Activated CD4-positive, alpha-beta T cell treated with anti-CD3 and anti-CD28 coated beads for 36 hours (primary cell): Measurements from ENCODE around the gene RBM23. TPM values are rescaled to one million over a fixed set of nuclear protein-coding genes. Genes with fewer than 3 reads are reported as not detected.

Experiments
- ATAC-seq: fragments of 200-7000 bp; cut with Tn5 transposase; one replicate; pipeline ENCODE4 v1.10.0; 2021; ENCODE audit warnings: mild to moderate bottlenecking, moderate library complexity
- CTCF ChIA-PET: fragments of 350-600 bp; sonication (Branson Sonifier 250); formaldehyde crosslinking; loops from one replicate; lab custom pipeline; 2021; ENCODE audit warnings: antibody characterized with exemption; lab: Charles Lee
- POLR2A ChIA-PET: fragments of 350-600 bp; sonication (Branson Sonifier 250); formaldehyde crosslinking; loops from one replicate; lab custom pipeline; 2021; ENCODE audit warnings: antibody characterized with exemption, inconsistent platforms; lab: Charles Lee
- DNase-seq: peaks from one replicate; pipeline ENCODE4 v3.0.0-alpha.2; 2020
- H3K27ac Mint-ChIP-seq: one replicate; pipeline ENCODE4 v1.8.0; 2021; ENCODE audit warnings: mixed read lengths
- H3K27me3 Mint-ChIP-seq: one replicate; pipeline ENCODE4 v1.8.0; 2021; ENCODE audit warnings: mixed read lengths
- H3K36me3 Mint-ChIP-seq: one replicate; pipeline ENCODE4 v1.8.0; 2021; ENCODE audit warnings: low read depth, mixed read lengths
- H3K4me1 Mint-ChIP-seq: one replicate; pipeline ENCODE4 v1.8.0; 2021; ENCODE audit warnings: mixed read lengths
- H3K4me3 Mint-ChIP-seq: one replicate; pipeline ENCODE4 v1.8.0; 2021; ENCODE audit warnings: mild to moderate bottlenecking, moderate library complexity, mixed read lengths
- H3K9me3 Mint-ChIP-seq: one replicate; pipeline ENCODE4 v1.8.0; 2021; ENCODE audit warnings: low read depth, mixed read lengths
- intact Hi-C, 2 experiments: fragments of 100-400 bp; cut with DNase I in 1 of 2; cut with micrococcal nuclease in 1 of 2; formaldehyde crosslinking; loops; one replicate each; pipeline versions ENCODE4 v1.14.2 to v1.15.1; 2022 to 2024; cut with DNase I, micrococcal nuclease
- total RNA-seq, 2 experiments: library from RNA; stranded (reverse); gene quantifications; one replicate each; pipeline ENCODE4 v1.2.3, GENCODE V29; 2021

RBM23 gene
- total RNA-seq, 2 experiments from 2014 or later, result 61.6 to 68.6 TPM

DNA sequence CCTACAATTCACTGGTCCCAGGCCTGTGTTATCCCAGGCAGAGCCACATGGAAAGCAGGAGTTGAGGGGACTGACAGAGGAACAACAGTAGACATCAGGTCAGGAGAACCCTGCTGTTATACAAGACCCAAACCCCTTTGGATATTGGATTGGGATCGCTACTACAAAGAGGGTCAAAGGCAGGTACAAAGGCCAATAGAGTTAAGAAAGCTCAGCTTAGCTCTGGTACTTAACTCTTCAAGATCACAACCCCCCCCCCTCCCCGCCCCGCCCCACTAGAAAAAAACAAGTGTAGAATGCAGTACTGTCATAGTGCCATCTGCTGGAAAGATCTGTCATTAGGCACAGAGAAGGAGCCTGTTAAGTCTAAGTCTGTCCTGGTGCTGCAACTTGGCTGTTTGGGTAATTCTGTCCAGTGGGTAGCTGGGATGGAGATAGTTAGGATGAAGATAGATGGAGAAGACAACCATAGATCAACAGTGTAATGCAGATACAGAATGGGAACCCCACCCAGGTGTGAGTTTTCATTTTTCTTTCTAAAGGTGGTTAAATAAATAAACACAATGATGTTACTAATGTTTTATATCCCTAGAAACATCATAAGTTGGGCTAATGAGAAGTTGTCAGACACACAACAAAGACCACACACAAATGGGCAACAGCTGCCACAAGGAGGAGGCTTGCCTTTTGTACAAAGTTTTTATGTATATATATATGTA is 18.7 kb downstream of the RBM23 start:
- H3K27ac Mint-ChIP-seq, result peak overlapping the region; percentile 0
- no peaks in the 10 kb centered on the region for H3K27me3 Mint-ChIP-seq
- intact Hi-C loops, result loop anchor here (1.0 kb wide), 3 partner anchors 28 to 330 kb away; no protein-coding TSS in a partner anchor
- no peak overlapping the region for H3K4me3 Mint-ChIP-seq
- H3K4me1 Mint-ChIP-seq, result peaks cover 16% of the 10 kb centered on the region
- peaks cover 45% of the 10 kb centered on the region for H3K36me3 Mint-ChIP-seq
- CTCF ChIA-PET, result interaction anchor here (0.5 to 8.3 kb wide), 26 partner anchors 11 to 1031 kb away, joined by 3 to 71 read pairs (median 4); partner anchors contain the start of genes DAD1, LRP10, RBM23 and REM2
- POLR2A ChIA-PET, result interaction anchor here (0.5 kb wide), 1 partner anchor 309 kb away, joined by 3 read pairs; no protein-coding TSS in a partner anchor
- peak; percentile 69 for ATAC-seq
- peak; percentile 57 for DNase-seq
- H3K9me3 Mint-ChIP-seq, result no peaks in the 10 kb centered on the region

GRCh38 chr14:22898302-22899090 is 20.5 kb downstream of the RBM23 start:
- DNase-seq (peak; percentile 52), ATAC-seq (peak; percentile 96)
- Mint-ChIP-seq H3K36me3 (peaks cover 29% of the 10 kb centered on the region), H3K27ac (peak overlapping the region; percentile 77), H3K27me3 (no peaks in the 10 kb centered on the region), H3K4me3 (no peak overlapping the region), H3K9me3 (no peaks in the 10 kb centered on the region), H3K4me1 (peaks cover 16% of the 10 kb centered on the region)
- intact Hi-C loops, result no loop called here
- CTCF ChIA-PET, result interaction anchor here (0.5 to 8.3 kb wide), 5 partner anchors 11 to 136 kb away, joined by 3 to 71 read pairs (median 4); partner anchors contain the start of gene LRP10
- POLR2A ChIA-PET, result interaction anchor here (0.6 kb wide), 1 partner anchor 41 kb away, joined by 4 read pairs; no protein-coding TSS in a partner anchor

GRCh38 chr14:22897357-22897756 is 21.6 kb downstream of the RBM23 start:
- no peaks in the 10 kb centered on the region for H3K9me3 Mint-ChIP-seq
- ChIA-PET POLR2A (no interaction called here), CTCF (interaction anchor here (1.8 to 8.3 kb wide), 3 partner anchors 10 to 327 kb away, joined by 8 to 71 read pairs (median 13); no protein-coding TSS in a partner anchor)
- H3K27me3 Mint-ChIP-seq, result no peaks in the 10 kb centered on the region
- intact Hi-C loops, result no loop called here
- DNase-seq (no peak), ATAC-seq (no peak)
- peaks cover 16% of the 10 kb centered on the region for H3K4me1 Mint-ChIP-seq
- H3K27ac Mint-ChIP-seq, result no peak overlapping the region
- H3K4me3 Mint-ChIP-seq, result no peak overlapping the region
- peaks cover 23% of the 10 kb centered on the region for H3K36me3 Mint-ChIP-seq

GRCh38 chr14:22896760-22897159 is 22.2 kb downstream of the RBM23 start:
- Mint-ChIP-seq H3K4me3 (no peak overlapping the region), H3K36me3 (peaks cover 19% of the 10 kb centered on the region), H3K4me1 (peaks cover 16% of the 10 kb centered on the region), H3K27ac (no peak overlapping the region), H3K9me3 (no peaks in the 10 kb centered on the region), H3K27me3 (no peaks in the 10 kb centered on the region)
- intact Hi-C loops, result no loop called here
- ChIA-PET POLR2A (interaction anchor here (1.0 kb wide), 1 partner anchor 20 kb away, joined by 5 read pairs; no protein-coding TSS in a partner anchor), CTCF (interaction anchor here (0.9 to 8.3 kb wide), 6 partner anchors 9 to 327 kb away, joined by 3 to 71 read pairs (median 8); partner anchors contain the start of genes AJUBA and REM2)
- ATAC-seq, result no peak
- DNase-seq, result no peak

- no peak for DNase-seq
- ChIA-PET CTCF (interaction anchor here (0.7 to 8.3 kb wide), 9 partner anchors 9 to 424 kb away, joined by 3 to 71 read pairs (median 3); partner anchors contain the start of genes AJUBA and REM2), POLR2A (interaction anchor here (0.5 to 1.0 kb wide), 4 partner anchors 20 to 250 kb away, joined by 3 to 5 read pairs (median 4); no protein-coding TSS in a partner anchor)
- no peak overlapping the region for H3K27ac Mint-ChIP-seq
- no peak for ATAC-seq
- intact Hi-C loops, result no loop called here
- H3K4me3 Mint-ChIP-seq, result no peak overlapping the region
- peaks cover 15% of the 10 kb centered on the region for H3K36me3 Mint-ChIP-seq
- H3K4me1 Mint-ChIP-seq, result peaks cover 16% of the 10 kb centered on the region
- no peaks in the 10 kb centered on the region for H3K27me3 Mint-ChIP-seq
- no peaks in the 10 kb centered on the region for H3K9me3 Mint-ChIP-seq
Observed at GRCh38 chr14:22896356-22896755, 22.6 kb downstream of the RBM23 start.

DNA sequence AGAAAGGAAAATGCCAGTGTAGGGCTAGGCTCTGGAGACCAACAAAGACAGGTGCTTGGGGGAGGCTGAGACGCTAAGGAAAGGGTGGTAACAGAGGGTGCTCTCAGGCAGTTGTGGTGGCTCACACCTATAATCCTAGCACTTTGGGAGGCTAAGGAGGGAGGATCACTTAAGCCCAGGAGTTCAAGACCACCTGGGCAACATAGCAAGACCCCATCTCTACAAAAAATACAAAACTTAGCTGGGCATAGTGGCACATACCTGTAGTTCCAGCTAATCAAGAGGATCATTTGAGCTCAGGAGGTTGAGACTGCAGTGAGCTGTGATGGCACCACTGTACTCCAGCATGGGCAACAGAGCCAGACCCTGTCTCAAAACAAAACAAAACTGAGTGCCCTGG is 23.5 kb downstream of the RBM23 start:
- POLR2A ChIA-PET, result no interaction called here
- H3K9me3 Mint-ChIP-seq, result no peaks in the 10 kb centered on the region
- peaks cover 14% of the 10 kb centered on the region for H3K4me1 Mint-ChIP-seq
- DNase-seq (no peak), ATAC-seq (no peak)
- intact Hi-C loops, result no loop called here
- H3K4me3 Mint-ChIP-seq, result no peak overlapping the region
- H3K27me3 Mint-ChIP-seq, result no peaks in the 10 kb centered on the region
- H3K27ac Mint-ChIP-seq, result no peak overlapping the region
- CTCF ChIA-PET, result interaction anchor here (0.6 to 8.3 kb wide), 10 partner anchors 8 to 325 kb away, joined by 3 to 71 read pairs (median 4); partner anchors contain the start of gene REM2
- H3K36me3 Mint-ChIP-seq, result peaks cover 8% of the 10 kb centered on the region

DNA sequence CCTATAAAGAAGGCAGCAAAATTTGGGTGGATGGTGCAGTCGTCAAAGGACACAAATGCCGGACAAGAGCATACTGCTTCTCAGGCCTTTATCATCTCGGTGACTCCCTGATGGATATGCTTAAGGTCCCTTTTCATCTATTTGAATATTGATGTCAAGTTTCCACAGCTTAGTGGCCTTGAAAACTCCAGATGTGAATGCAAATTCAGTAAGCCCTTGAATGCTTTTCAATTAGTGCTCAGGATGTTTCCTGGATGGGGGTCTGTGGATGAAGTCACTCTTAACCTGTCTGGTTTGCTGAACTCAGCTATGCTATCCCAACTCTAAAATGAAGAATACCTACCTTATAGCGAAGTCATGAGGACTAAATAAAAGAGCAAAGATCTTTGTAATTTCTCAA is 25.2 kb downstream of the RBM23 start:
- H3K36me3 Mint-ChIP-seq, result peaks cover 5% of the 10 kb centered on the region
- ChIA-PET POLR2A (no interaction called here), CTCF (interaction anchor here (0.6 to 1.9 kb wide), 3 partner anchors 8 to 1063 kb away, joined by 3 to 7 read pairs (median 3); no protein-coding TSS in a partner anchor)
- no peak for ATAC-seq
- no peaks in the 10 kb centered on the region for H3K27me3 Mint-ChIP-seq
- intact Hi-C loops, result no loop called here
- H3K4me3 Mint-ChIP-seq, result no peak overlapping the region
- H3K9me3 Mint-ChIP-seq, result no peaks in the 10 kb centered on the region
- H3K4me1 Mint-ChIP-seq, result peaks cover 19% of the 10 kb centered on the region
- DNase-seq, result no peak
- H3K27ac Mint-ChIP-seq, result no peak overlapping the region

DNA sequence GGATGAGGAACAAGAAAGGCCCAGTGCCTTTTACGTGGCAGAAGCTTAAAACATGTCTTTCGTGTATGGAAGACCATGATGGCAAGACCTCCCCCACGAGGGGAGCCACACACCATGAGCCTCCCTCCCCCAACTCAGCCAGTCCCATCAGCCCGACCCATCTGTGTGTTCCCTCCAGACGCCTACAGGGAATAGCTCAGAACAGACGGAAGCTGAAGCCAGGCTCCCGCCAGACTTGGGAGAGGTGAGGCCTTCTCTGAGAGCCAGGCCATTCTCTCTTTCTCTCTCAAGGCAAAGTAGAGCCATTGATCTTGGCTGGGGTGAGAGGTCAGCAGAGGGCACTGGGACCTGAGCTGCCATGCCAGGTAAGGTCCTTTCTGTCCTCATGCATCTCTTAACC is 26.5 kb downstream of the RBM23 start:
- no peaks in the 10 kb centered on the region for H3K9me3 Mint-ChIP-seq
- no peak for DNase-seq

GRCh38 chr14:22890416-22890815 is 28.5 kb downstream of the RBM23 start:
- intact Hi-C loops, result no loop called here
- DNase-seq (no peak), ATAC-seq (no peak)
- Mint-ChIP-seq H3K9me3 (no peaks in the 10 kb centered on the region), H3K27ac (no peak overlapping the region), H3K36me3 (peaks cover 2% of the 10 kb centered on the region), H3K4me1 (peaks cover 29% of the 10 kb centered on the region), H3K4me3 (no peak overlapping the region), H3K27me3 (peaks cover 2% of the 10 kb centered on the region)
- CTCF ChIA-PET, result interaction anchor here (0.7 to 10.6 kb wide), 7 partner anchors 9 to 320 kb away, joined by 4 to 111 read pairs (median 6); partner anchors contain the start of gene LRP10
- POLR2A ChIA-PET, result interaction anchor here (0.6 to 1.0 kb wide), 2 partner anchors 20 to 64 kb away, joined by 3 read pairs; no protein-coding TSS in a partner anchor

More for the DNA sequence above, 26.5 kb downstream of the RBM23 start:
- ChIA-PET CTCF (interaction anchor here (0.6 to 1.9 kb wide), 6 partner anchors 9 to 1392 kb away, joined by 3 to 7 read pairs (median 3); no protein-coding TSS in a partner anchor), POLR2A (no interaction called here)
- ATAC-seq, result no peak
- H3K36me3 Mint-ChIP-seq, result peaks cover 2% of the 10 kb centered on the region
- intact Hi-C loops, result no loop called here
- H3K27me3 Mint-ChIP-seq, result no peaks in the 10 kb centered on the region
- peaks cover 18% of the 10 kb centered on the region for H3K4me1 Mint-ChIP-seq
- H3K4me3 Mint-ChIP-seq, result no peak overlapping the region
- H3K27ac Mint-ChIP-seq, result no peak overlapping the region

- intact Hi-C loops, result no loop called here
- Mint-ChIP-seq H3K27me3 (peaks cover 2% of the 10 kb centered on the region), H3K27ac (no peak overlapping the region), H3K36me3 (peaks cover 2% of the 10 kb centered on the region), H3K4me3 (no peak overlapping the region), H3K9me3 (no peaks in the 10 kb centered on the region), H3K4me1 (peaks cover 39% of the 10 kb centered on the region)
- no peak for DNase-seq
- ChIA-PET CTCF (interaction anchor here (0.7 to 10.6 kb wide), 10 partner anchors 9 to 328 kb away, joined by 3 to 111 read pairs (median 3); partner anchors contain the start of genes DAD1 and LRP10), POLR2A (no interaction called here)
- ATAC-seq, result no peak
Observed at GRCh38 chr14:22888662-22889061, 30.3 kb downstream of the RBM23 start.
